Measurements from ENCODE around the gene EML4. TPM values are rescaled to one million over a fixed set of nuclear protein-coding genes. Genes with fewer than 3 reads are reported as not detected.

Gene EML4
- total RNA-seq, 1 experiment from 2014 or later, result 107 TPM

DNA sequence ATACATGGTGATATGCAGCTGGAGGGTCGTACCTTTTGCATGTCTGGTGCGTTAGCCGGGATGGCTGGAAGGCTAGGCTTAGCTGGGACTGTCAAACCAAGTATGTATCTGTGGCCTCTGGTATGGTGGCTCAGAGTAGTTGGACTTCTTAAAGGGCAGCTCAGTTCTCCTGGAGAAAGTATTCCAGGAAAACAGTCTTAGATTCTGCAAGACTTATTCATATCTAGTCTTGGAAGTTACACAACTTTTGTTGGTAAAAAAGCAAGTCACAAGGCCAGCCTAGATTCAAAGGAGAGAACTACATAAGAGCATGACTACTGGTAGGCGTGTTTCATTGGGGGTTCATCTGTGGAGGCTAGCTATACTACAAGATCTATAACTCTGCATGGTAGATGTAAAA, 45.5 kb downstream of the EML4 start:
- Histone ChIP-seq H3K27ac (ENCODE audit: low read length) (no peak overlapping the region), H3K4me3 (ENCODE audit: low read depth in 2 of 2, low read length in 2 of 2) (no peak overlapping the region), H3K4me1 (ENCODE audit: control insufficient read depth, insufficient read depth, low read length) (peaks cover 25% of the 10 kb centered on the region), H3K9me3 (ENCODE audit: control insufficient read depth, insufficient read depth, low read depth, low read length) (no peaks in the 10 kb centered on the region), H3K27me3 (ENCODE audit: control insufficient read depth, insufficient read depth, low read length) (no peaks in the 10 kb centered on the region), H3K36me3 (ENCODE audit: control insufficient read depth, insufficient read depth, low read length) (no peaks in the 10 kb centered on the region)
- intact Hi-C loops (cut with micrococcal nuclease; ENCODE audit: unreplicated experiment) (no loop called here), in situ Hi-C loops (cut with HindIII; ENCODE audit: low pct_unique_long_range_greater_than_20kb, low sequenced_read_pairs) (no loop called here)
- ChIA-PET POLR2A (no interaction called here), CTCF (no interaction called here)
- no peak for DNase-seq (ENCODE audit: low read depth, low spot score)
- TF ChIP-seq SIN3A (IDR thresholded peaks at IDR 0.05; ENCODE audit: borderline replicate concordance, insufficient read depth, low read depth, low read length), result no peak
- no peak for TF ChIP-seq POLR2AphosphoS5 (IDR thresholded peaks at IDR 0.05; ENCODE audit: low read depth, low read length)
- TF ChIP-seq TCF7L2 (IDR thresholded peaks at IDR 0.05; ENCODE audit: low read depth, low read length), result no peak
- TF ChIP-seq, protein P1, sequence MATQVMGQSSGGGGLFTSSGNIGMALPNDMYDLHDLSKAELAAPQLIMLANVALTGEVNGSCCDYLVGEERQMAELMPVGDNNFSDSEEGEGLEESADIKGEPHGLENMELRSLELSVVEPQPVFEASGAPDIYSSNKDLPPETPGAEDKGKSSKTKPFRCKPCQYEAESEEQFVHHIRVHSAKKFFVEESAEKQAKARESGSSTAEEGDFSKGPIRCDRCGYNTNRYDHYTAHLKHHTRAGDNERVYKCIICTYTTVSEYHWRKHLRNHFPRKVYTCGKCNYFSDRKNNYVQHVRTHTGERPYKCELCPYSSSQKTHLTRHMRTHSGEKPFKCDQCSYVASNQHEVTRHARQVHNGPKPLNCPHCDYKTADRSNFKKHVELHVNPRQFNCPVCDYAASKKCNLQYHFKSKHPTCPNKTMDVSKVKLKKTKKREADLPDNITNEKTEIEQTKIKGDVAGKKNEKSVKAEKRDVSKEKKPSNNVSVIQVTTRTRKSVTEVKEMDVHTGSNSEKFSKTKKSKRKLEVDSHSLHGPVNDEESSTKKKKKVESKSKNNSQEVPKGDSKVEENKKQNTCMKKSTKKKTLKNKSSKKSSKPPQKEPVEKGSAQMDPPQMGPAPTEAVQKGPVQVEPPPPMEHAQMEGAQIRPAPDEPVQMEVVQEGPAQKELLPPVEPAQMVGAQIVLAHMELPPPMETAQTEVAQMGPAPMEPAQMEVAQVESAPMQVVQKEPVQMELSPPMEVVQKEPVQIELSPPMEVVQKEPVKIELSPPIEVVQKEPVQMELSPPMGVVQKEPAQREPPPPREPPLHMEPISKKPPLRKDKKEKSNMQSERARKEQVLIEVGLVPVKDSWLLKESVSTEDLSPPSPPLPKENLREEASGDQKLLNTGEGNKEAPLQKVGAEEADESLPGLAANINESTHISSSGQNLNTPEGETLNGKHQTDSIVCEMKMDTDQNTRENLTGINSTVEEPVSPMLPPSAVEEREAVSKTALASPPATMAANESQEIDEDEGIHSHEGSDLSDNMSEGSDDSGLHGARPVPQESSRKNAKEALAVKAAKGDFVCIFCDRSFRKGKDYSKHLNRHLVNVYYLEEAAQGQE (IDR thresholded peaks at IDR 0.05; ENCODE audit: insufficient read depth in 1 of 2, low read depth in 2 of 2, low read length in 1 of 2), result no peak
- TF ChIP-seq, protein P2, sequence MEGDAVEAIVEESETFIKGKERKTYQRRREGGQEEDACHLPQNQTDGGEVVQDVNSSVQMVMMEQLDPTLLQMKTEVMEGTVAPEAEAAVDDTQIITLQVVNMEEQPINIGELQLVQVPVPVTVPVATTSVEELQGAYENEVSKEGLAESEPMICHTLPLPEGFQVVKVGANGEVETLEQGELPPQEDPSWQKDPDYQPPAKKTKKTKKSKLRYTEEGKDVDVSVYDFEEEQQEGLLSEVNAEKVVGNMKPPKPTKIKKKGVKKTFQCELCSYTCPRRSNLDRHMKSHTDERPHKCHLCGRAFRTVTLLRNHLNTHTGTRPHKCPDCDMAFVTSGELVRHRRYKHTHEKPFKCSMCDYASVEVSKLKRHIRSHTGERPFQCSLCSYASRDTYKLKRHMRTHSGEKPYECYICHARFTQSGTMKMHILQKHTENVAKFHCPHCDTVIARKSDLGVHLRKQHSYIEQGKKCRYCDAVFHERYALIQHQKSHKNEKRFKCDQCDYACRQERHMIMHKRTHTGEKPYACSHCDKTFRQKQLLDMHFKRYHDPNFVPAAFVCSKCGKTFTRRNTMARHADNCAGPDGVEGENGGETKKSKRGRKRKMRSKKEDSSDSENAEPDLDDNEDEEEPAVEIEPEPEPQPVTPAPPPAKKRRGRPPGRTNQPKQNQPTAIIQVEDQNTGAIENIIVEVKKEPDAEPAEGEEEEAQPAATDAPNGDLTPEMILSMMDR (IDR thresholded peaks at IDR 0.05), result no peak
- BruUV-seq (replicated peaks), result no TSS peak
- no peak for ATAC-seq

DNA sequence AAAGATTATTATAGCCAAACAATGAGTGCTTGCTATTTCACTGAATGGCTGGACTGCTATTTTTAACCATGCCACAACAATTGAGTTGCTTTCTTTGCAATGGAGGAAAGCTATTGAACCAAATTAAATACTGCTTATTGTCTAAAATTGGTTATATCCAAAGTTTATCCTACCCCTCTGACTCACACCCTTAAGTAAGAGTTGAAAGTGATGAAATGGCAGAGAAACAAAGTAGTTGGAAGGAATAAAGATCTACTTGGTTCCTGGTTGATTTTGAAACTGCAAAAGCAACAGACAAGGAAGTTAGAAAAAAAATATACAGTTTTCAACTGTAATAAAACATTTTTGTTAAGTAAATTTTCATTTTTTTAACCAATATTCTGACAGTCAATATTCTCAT, 47.5 kb downstream of the EML4 start:
- POLR2A ChIA-PET, result no interaction called here
- ATAC-seq, result no peak
- CTCF ChIA-PET, result no interaction called here

More for the DNA sequence above, 47.5 kb downstream of the EML4 start:
- in situ Hi-C loops (cut with HindIII; ENCODE audit: low pct_unique_long_range_greater_than_20kb, low sequenced_read_pairs), result no loop called here
- no peaks in the 10 kb centered on the region for H3K36me3 ChIP-seq (ENCODE audit: control insufficient read depth, insufficient read depth, low read length)
- BruUV-seq (replicated peaks), result no TSS peak
- H3K4me1 ChIP-seq (ENCODE audit: control insufficient read depth, insufficient read depth, low read length), result peaks cover 35% of the 10 kb centered on the region
- TF ChIP-seq TCF7L2 (IDR thresholded peaks at IDR 0.05; ENCODE audit: low read depth, low read length), result no peak
- TF ChIP-seq, protein P2 (IDR thresholded peaks at IDR 0.05), result no peak
- TF ChIP-seq, protein P1 (IDR thresholded peaks at IDR 0.05; ENCODE audit: insufficient read depth in 1 of 2, low read depth in 2 of 2, low read length in 1 of 2), result no peak
- TF ChIP-seq SIN3A (IDR thresholded peaks at IDR 0.05; ENCODE audit: borderline replicate concordance, insufficient read depth, low read depth, low read length), result no peak
- no peak for TF ChIP-seq POLR2AphosphoS5 (IDR thresholded peaks at IDR 0.05; ENCODE audit: low read depth, low read length)
- peak overlapping the region; percentile 23; the same call in 1 of the 2 replicates for H3K27ac ChIP-seq (ENCODE audit: low read length)
- H3K9me3 ChIP-seq (ENCODE audit: control insufficient read depth, insufficient read depth, low read depth, low read length), result no peaks in the 10 kb centered on the region
- DNase-seq (ENCODE audit: low read depth, low spot score), result no peak
- no peak overlapping the region for H3K4me3 ChIP-seq (ENCODE audit: low read depth in 2 of 2, low read length in 2 of 2)
- intact Hi-C loops (cut with micrococcal nuclease; ENCODE audit: unreplicated experiment), result no loop called here
- H3K27me3 ChIP-seq (ENCODE audit: control insufficient read depth, insufficient read depth, low read length), result no peaks in the 10 kb centered on the region

Data from Panc1 (cell line).